ENCODE measurements around the gene GAGE13. TPM values are rescaled to one million over a fixed set of nuclear protein-coding genes. Genes with fewer than 3 reads are reported as not detected.

GAGE13 gene
- total and polyA plus RNA-seq, 2 of the 4 experiments (the other 2 are of a cell fraction), result not detected

DNA sequence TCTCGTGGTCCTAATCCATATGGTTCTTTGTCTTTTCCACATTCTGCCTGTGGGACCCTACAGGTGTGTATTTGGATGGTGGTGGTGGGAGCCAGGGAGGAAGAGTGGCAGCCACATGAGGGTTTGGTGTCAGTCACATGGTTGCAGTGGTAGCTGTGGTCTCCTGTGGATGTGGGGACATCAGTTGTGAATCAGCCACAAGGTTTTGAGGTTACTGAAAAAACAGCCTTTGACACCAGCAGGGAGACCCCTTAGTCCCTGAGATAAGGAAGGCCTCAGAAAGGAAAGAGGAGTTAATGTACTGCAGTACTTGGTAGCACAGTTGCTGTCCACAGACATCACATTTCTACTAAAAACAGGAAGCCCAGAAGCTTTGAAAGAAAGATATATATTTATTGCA is 43.7 kb upstream of the GAGE13 start:
- H2BK20ac ChIP-seq (ENCODE audit: low read depth, low read length), result no peak overlapping the region
- no peak overlapping the region for H2AK5ac ChIP-seq (ENCODE audit: low read depth, low read length)
- ATAC-seq (ENCODE audit: low read depth), result no peak
- no peak overlapping the region for H3K4me2 ChIP-seq (ENCODE audit: low read depth, low read length)
- no peak overlapping the region for H2AFZ ChIP-seq (replicated peaks; ENCODE audit: low read length, poor library complexity)
- peaks cover 2% of the 10 kb centered on the region; the same call in 1 of the 2 replicates for H3K27me3 ChIP-seq (ENCODE audit: control insufficient read depth, insufficient read depth, low read length)
- H2BK15ac ChIP-seq (ENCODE audit: low read depth, low read length), result no peak overlapping the region
- H4K8ac ChIP-seq (ENCODE audit: low read depth in 2 of 2, low read length in 2 of 2), result no peak overlapping the region
- intact Hi-C loops (cut with micrococcal nuclease) (loop anchor here (10.0 kb wide), 1 partner anchor 1023 kb away; no protein-coding TSS in a partner anchor), dilution Hi-C loops (cut with HindIII; ENCODE audit: low sequenced_read_pairs, unreplicated experiment) (no loop called here), in situ Hi-C loops (cut with MboI; ENCODE audit: low sequenced_read_pairs) (no loop called here)
- no peak overlapping the region for H2AK9ac ChIP-seq (replicated peaks; ENCODE audit: low read depth, low read length, poor library complexity)
- H3K9ac ChIP-seq (ENCODE audit: low read depth, low read length), result no peak overlapping the region
- H4K5ac ChIP-seq (ENCODE audit: low read depth, low read length), result no peak overlapping the region
- H4K20me1 ChIP-seq (ENCODE audit: insufficient read depth, low read length), result no peaks in the 10 kb centered on the region
- no peak overlapping the region for H3K4me3 ChIP-seq (ENCODE audit: insufficient read depth, low read depth, low read length)
- TF ChIP-seq, protein P1, sequence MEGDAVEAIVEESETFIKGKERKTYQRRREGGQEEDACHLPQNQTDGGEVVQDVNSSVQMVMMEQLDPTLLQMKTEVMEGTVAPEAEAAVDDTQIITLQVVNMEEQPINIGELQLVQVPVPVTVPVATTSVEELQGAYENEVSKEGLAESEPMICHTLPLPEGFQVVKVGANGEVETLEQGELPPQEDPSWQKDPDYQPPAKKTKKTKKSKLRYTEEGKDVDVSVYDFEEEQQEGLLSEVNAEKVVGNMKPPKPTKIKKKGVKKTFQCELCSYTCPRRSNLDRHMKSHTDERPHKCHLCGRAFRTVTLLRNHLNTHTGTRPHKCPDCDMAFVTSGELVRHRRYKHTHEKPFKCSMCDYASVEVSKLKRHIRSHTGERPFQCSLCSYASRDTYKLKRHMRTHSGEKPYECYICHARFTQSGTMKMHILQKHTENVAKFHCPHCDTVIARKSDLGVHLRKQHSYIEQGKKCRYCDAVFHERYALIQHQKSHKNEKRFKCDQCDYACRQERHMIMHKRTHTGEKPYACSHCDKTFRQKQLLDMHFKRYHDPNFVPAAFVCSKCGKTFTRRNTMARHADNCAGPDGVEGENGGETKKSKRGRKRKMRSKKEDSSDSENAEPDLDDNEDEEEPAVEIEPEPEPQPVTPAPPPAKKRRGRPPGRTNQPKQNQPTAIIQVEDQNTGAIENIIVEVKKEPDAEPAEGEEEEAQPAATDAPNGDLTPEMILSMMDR (conservative IDR thresholded peaks at IDR 0.05; ENCODE audit: low read depth, low read length), result no peak
- no peak for TF ChIP-seq FOS (IDR thresholded peaks at IDR 0.05; ENCODE audit: low read depth, low read length)
- TF ChIP-seq SMC3 (IDR thresholded peaks at IDR 0.05; ENCODE audit: low read depth, low read length), result no peak
- TF ChIP-seq RCOR1 (IDR thresholded peaks at IDR 0.05; ENCODE audit: insufficient replicate concordance, low read length), result no peak
- TF ChIP-seq, protein P2, sequence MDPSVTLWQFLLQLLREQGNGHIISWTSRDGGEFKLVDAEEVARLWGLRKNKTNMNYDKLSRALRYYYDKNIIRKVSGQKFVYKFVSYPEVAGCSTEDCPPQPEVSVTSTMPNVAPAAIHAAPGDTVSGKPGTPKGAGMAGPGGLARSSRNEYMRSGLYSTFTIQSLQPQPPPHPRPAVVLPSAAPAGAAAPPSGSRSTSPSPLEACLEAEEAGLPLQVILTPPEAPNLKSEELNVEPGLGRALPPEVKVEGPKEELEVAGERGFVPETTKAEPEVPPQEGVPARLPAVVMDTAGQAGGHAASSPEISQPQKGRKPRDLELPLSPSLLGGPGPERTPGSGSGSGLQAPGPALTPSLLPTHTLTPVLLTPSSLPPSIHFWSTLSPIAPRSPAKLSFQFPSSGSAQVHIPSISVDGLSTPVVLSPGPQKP (IDR thresholded peaks at IDR 0.05; ENCODE audit: borderline replicate concordance, low read depth, low read length), result no peak
- no peak overlapping the region for H2BK5ac ChIP-seq (ENCODE audit: low read depth, low read length, poor library complexity, severe bottlenecking)
- no peak overlapping the region for H3K18ac ChIP-seq (ENCODE audit: low read depth, low read length)
- no peaks in the 10 kb centered on the region for H3K9me3 ChIP-seq (ENCODE audit: control insufficient read depth, insufficient read depth, low read length)
- H4K91ac ChIP-seq (ENCODE audit: insufficient read depth, low read depth, low read length), result no peak overlapping the region
- no peak overlapping the region for H3K14ac ChIP-seq (replicated peaks; ENCODE audit: low read depth, low read length)
- CTCF ChIA-PET, result no interaction called here
- WGBS, 2 experiments (ENCODE audit: extremely low coverage in 2 of 2, insufficient read length in 1 of 2), result 80% methylated on average over 1 of the region's 1 CpG; no CpG with 5 or more reads in 1 of the 2 experiments
- no peak overlapping the region for H3K56ac ChIP-seq (ENCODE audit: extremely low read depth, insufficient read depth, low read length)
- H3K23ac ChIP-seq (ENCODE audit: low read depth, low read length), result no peak overlapping the region
- no peaks in the 10 kb centered on the region for H3K79me1 ChIP-seq (ENCODE audit: low read depth in 1 of 2, low read length in 2 of 2)
- H3K9me1 ChIP-seq (ENCODE audit: insufficient read depth, low read length), result no peaks in the 10 kb centered on the region
- H3K36me3 ChIP-seq (ENCODE audit: control insufficient read depth, insufficient read depth, low read length), result no peaks in the 10 kb centered on the region
- BruUV-seq (replicated peaks), result no TSS peak
- H2BK120ac ChIP-seq (ENCODE audit: low read depth, low read length), result no peak overlapping the region
- POLR2A ChIA-PET (ENCODE audit: unreplicated experiment), result no interaction called here
- no peak overlapping the region for H3K27ac ChIP-seq (ENCODE audit: insufficient read depth, low read length)
- DNase-seq, result no peak
- H3K4me1 ChIP-seq (ENCODE audit: control insufficient read depth, insufficient read depth, low read length), result no peaks in the 10 kb centered on the region
- no peak overlapping the region for H3K4ac ChIP-seq (ENCODE audit: low read depth, low read length)
